Vagina (tissue), 2 donors: ENCODE measurements around the gene SLC27A3. TPM values are rescaled to one million over a fixed set of nuclear protein-coding genes. Genes with fewer than 3 reads are reported as not detected.

Source experiments
- DNase-seq, 2 donors: peaks; one replicate each; pipeline ENCODE4 v3.0.0-alpha.2; 2017; ENCODE audit errors: extremely low spot score in 2 of 2
- H3K27ac ChIP-seq: fragments of 200-600 bp; sonication (generic); one replicate; pipeline ENCODE4 v1.5.1; 2019
- H3K27me3 ChIP-seq: fragments of 200-600 bp; sonication (generic); one replicate; pipeline ENCODE4 v1.5.1; 2019
- H3K36me3 ChIP-seq, 2 donors: fragments of 200-600 bp; sonication (generic); one replicate each; pipeline ENCODE4 v1.5.1; 2017 to 2019
- H3K4me1 ChIP-seq: fragments of 200-600 bp; sonication (generic); one replicate; pipeline ENCODE4 v1.5.1; 2019
- H3K4me3 ChIP-seq, 2 donors: fragments of 200-600 bp; sonication (generic); 1 replicate in 1 of 2; 2 replicates in 1 of 2; pipeline ENCODE4 v1.5.1; 2016 to 2019
- H3K9me3 ChIP-seq: fragments of 200-600 bp; sonication (generic); one replicate; pipeline ENCODE4 v1.5.1; 2019
- CTCF ChIP-seq, 3 experiments: fragments of 450-650 bp in 2 of 3; fragments of 200-600 bp in 1 of 3; sonication (generic) in 1 of 3; IDR thresholded peaks; one replicate each; pipeline ENCODE4 v1.5.1; 2017 to 2019; ENCODE audit warnings: antibody characterized with exemption in 3 of 3, mild to moderate bottlenecking in 2 of 3, moderate library complexity in 2 of 3
- POLR2A ChIP-seq, 2 donors: fragments of 450-650 bp; IDR thresholded peaks; one replicate each; pipeline ENCODE4 v1.6.1; 2017; ENCODE audit warnings: antibody characterized with exemption in 2 of 2, mild to moderate bottlenecking in 2 of 2, moderate library complexity in 2 of 2
- POLR2AphosphoS5 ChIP-seq, 2 donors: sonication (generic); formaldehyde crosslinking; IDR thresholded peaks; one replicate each; pipeline ENCODE4 v1.9.0; 2017; ENCODE audit warnings: antibody characterized with exemption in 2 of 2, mild to moderate bottlenecking in 2 of 2, low read depth in 1 of 2; ENCODE audit not compliant: insufficient read depth in 1 of 2
- intact Hi-C: fragments of 100-400 bp; cut with DNase I; formaldehyde crosslinking; loops from one replicate; pipeline ENCODE4 v1.15.1; 2023
- total RNA-seq: library from RNA; depleted of rRNA; stranded (reverse); fragments of >200 nt; gene quantifications from one replicate; pipeline ENCODE4 v1.2.3, GENCODE V29; 2016

Gene SLC27A3
- total RNA-seq, 1 donor from 2014 or later = 31.4 TPM

GRCh38 chr1:153791648-153792253 lies 16.5 kb downstream of the SLC27A3 start:
- H3K9me3 ChIP-seq = no peaks in the 10 kb centered on the region
- peaks cover 16% of the 10 kb centered on the region for H3K4me1 ChIP-seq
- H3K27me3 ChIP-seq = no peaks in the 10 kb centered on the region
- TF ChIP-seq POLR2A (IDR thresholded peaks at IDR 0.05) (no peak), CTCF (IDR thresholded peaks at IDR 0.05) (no peak), POLR2AphosphoS5 (IDR thresholded peaks at IDR 0.05; ENCODE audit: insufficient read depth in 1 of 2, low read depth in 1 of 2) (no peak)
- no peak for DNase-seq
- H3K27ac ChIP-seq = peak overlapping the region; percentile 95
- intact Hi-C loops = loop anchor here (10.0 kb wide), 1 partner anchor 153 kb away; the partner anchor contains the start of gene DENND4B
- no peak overlapping the region for H3K4me3 ChIP-seq
- no peaks in the 10 kb centered on the region for H3K36me3 ChIP-seq

DNA sequence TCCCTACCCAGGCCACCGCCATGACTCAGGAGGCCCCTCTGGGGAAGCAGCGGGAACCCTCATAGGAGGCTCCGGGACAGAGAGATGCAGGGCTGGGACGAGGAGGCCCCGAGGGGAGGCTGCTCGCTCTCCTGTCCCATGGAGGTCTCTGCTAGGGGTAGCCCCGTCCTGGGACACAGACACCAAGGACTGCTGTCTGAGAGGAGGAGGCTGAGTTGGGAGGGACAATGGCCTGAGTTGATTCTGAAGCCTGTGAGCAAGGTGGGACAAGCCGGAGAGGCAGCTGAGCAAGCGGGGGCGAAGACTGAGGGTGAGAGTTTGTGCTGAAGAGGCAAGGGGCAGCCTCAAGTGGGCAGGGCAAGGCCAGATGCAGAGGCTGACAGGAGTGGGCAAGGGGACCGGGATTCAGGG lies 17.4 kb downstream of the SLC27A3 start:
- intact Hi-C loops = loop anchor here (10.0 kb wide), 1 partner anchor 152 kb away; the partner anchor contains the start of gene DENND4B
- TF ChIP-seq POLR2A (IDR thresholded peaks at IDR 0.05) (no peak), CTCF (IDR thresholded peaks at IDR 0.05) (no peak), POLR2AphosphoS5 (IDR thresholded peaks at IDR 0.05; ENCODE audit: insufficient read depth in 1 of 2, low read depth in 1 of 2) (no peak)
- peaks cover 16% of the 10 kb centered on the region for H3K4me1 ChIP-seq
- no peak for DNase-seq
- no peaks in the 10 kb centered on the region for H3K27me3 ChIP-seq
- no peak overlapping the region for H3K27ac ChIP-seq
- H3K9me3 ChIP-seq = no peaks in the 10 kb centered on the region
- H3K36me3 ChIP-seq = no peaks in the 10 kb centered on the region
- H3K4me3 ChIP-seq = no peak overlapping the region

DNA sequence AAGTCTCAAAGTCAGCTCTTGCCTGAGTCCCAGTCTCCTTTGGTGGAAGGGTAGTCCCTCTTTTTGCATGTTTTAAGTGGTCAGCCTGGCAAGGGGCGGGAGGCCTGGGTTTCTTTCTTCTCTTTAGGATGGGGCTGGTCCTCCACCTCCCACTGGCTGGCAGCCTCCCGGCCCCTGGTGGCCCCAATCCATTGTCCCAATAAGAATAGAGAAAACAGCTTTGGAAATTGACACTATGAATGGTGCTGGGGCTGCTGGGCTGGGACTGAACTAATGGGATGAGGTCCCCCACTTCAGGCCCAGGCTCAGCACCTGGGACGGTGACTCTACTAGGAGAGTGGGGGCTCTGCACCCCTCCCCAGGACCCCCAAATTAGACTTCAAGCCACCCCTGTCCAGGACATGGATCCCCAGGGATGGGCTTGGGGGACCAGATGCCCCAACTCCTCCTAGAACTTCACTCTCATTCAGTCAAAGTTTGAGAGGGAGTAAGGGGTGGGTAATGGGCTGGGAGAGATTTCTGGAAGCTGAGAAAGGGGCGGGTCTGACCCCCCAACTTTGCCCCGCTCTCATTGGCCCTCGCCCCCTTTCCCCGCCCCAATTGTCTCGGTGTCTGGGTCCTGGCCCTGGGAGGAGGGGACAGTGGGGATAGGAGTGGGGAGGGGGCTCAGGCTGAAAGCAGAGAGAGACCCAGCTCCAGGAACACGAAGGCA lies 18.2 kb downstream of the SLC27A3 start:
- Histone ChIP-seq H3K9me3 (no peaks in the 10 kb centered on the region), H3K4me3 (no peak overlapping the region), H3K27me3 (no peaks in the 10 kb centered on the region), H3K36me3 (no peaks in the 10 kb centered on the region), H3K4me1 (peaks cover 16% of the 10 kb centered on the region), H3K27ac (no peak overlapping the region)
- DNase-seq = no peak
- TF ChIP-seq CTCF (IDR thresholded peaks at IDR 0.05) = no peak
- TF ChIP-seq POLR2A (IDR thresholded peaks at IDR 0.05) = no peak
- no peak for TF ChIP-seq POLR2AphosphoS5 (IDR thresholded peaks at IDR 0.05; ENCODE audit: insufficient read depth in 1 of 2, low read depth in 1 of 2)
- intact Hi-C loops = loop anchor here (10.0 kb wide), 1 partner anchor 151 kb away; the partner anchor contains the start of gene DENND4B

- no peaks in the 10 kb centered on the region for H3K9me3 ChIP-seq
- H3K4me1 ChIP-seq = peaks cover 13% of the 10 kb centered on the region
- TF ChIP-seq POLR2AphosphoS5 (IDR thresholded peaks at IDR 0.05; ENCODE audit: insufficient read depth in 1 of 2, low read depth in 1 of 2) (no peak), CTCF (IDR thresholded peaks at IDR 0.05) (no peak)
- DNase-seq = no peak
- H3K27me3 ChIP-seq = no peaks in the 10 kb centered on the region
- no peaks in the 10 kb centered on the region for H3K36me3 ChIP-seq
- H3K4me3 ChIP-seq = no peak overlapping the region
- no peak overlapping the region for H3K27ac ChIP-seq
- intact Hi-C loops = loop anchor here (10.0 kb wide), 1 partner anchor 151 kb away; the partner anchor contains the start of gene DENND4B
Measured at GRCh38 chr1:153793973-153794615, 18.9 kb downstream of the SLC27A3 start.
